RWPE2 (cell line): ENCODE measurements around the gene DHRS11.

ENCODE experiments used
- ATAC-seq: fragments of 200-7000 bp; cut with Tn5 transposase; 3 replicates; pipeline ENCODE4 v1.9.1; 2021; ENCODE audit warnings: low read depth
- DNase-seq: peaks from one replicate; pipeline ENCODE4 v3.0.0-alpha.2; 2020; ENCODE audit warnings: low spot score
- H3K27ac ChIP-seq: fragments of 450-650 bp; 2 replicates; pipeline ENCODE4 v1.5.1; 2017; ENCODE audit warnings: mild to moderate bottlenecking; ENCODE audit not compliant: poor library complexity, severe bottlenecking
- H3K27me3 ChIP-seq: fragments of 250-450 bp; sonication (Bioruptor Pico); 2 replicates; pipeline ENCODE4 v1.5.1; 2021; ENCODE audit warnings: mild to moderate bottlenecking, moderate library complexity; ENCODE audit not compliant: insufficient read depth, poor library complexity, severe bottlenecking
- H3K36me3 ChIP-seq: fragments of 250-450 bp; sonication (Bioruptor Pico); 2 replicates; pipeline ENCODE4 v1.5.1; 2020; ENCODE audit warnings: low read depth, mild to moderate bottlenecking, moderate library complexity
- H3K4me1 ChIP-seq: fragments of 250-450 bp; sonication (Bioruptor Pico); 2 replicates; pipeline ENCODE4 v1.5.1; 2021; ENCODE audit warnings: mild to moderate bottlenecking, moderate library complexity; ENCODE audit not compliant: insufficient read depth, poor library complexity, severe bottlenecking
- H3K4me3 ChIP-seq: fragments of 250-450 bp; sonication (Bioruptor Pico); 2 replicates; pipeline ENCODE4 v1.5.1; 2021; ENCODE audit warnings: mild to moderate bottlenecking, moderate library complexity; ENCODE audit not compliant: severe bottlenecking
- H3K9me3 ChIP-seq: fragments of 250-450 bp; sonication (Bioruptor Pico); 2 replicates; pipeline ENCODE4 v1.5.1; 2021; ENCODE audit warnings: mild to moderate bottlenecking, moderate library complexity; ENCODE audit not compliant: severe bottlenecking
- CTCF ChIP-seq: fragments of 450-650 bp; IDR thresholded peaks from one replicate; pipeline ENCODE4 v1.5.1; 2017; ENCODE audit warnings: mild to moderate bottlenecking, moderate library complexity; ENCODE audit not compliant: poor library complexity, severe bottlenecking

Gene DHRS11

DNA sequence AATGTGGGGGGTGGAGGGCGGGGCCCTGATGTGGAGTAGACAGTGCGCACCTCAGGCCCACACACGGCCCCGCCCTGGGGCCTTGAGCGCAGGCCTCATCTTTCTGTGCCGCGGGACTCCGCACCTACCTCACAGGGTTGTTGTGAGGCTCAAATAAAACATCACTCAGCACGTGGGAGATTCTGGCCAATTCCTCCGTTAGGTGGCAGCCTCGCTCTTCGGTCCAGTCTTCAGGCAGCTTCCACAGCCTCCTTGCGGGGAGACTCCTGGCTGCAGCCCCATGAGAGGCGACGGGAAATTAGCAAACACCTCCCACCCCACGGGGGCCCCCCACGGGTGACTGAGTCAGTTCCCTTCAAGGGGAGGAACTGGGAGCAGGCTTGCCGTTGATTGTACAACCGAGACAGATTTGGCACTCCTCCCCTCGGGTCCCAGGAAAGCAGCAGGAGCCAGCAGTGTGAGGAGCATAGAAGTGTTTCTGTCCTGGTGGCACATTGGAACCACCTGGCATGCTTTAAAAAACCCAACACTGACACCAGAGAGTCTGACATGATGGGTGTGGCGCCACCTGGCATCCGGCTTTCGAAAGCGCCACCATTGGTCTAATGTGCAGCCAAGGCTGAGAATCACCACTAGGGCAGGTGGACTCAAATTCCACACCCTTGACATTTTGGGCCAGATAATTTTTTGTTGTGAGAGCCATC is 17.3 kb downstream of the DHRS11 start:
- peak; percentile 64 for ATAC-seq
- no peak for DNase-seq

GRCh38 chr17:36609498-36609862 is 17.8 kb downstream of the DHRS11 start:
- H3K36me3 ChIP-seq = no peaks in the 10 kb centered on the region
- H3K27me3 ChIP-seq = no peaks in the 10 kb centered on the region
- TF ChIP-seq CTCF = no peak
- no peak overlapping the region for H3K4me3 ChIP-seq
- no peak for ATAC-seq
- H3K9me3 ChIP-seq = no peaks in the 10 kb centered on the region
- no peak overlapping the region for H3K27ac ChIP-seq
- DNase-seq = no peak
- peaks cover 10% of the 10 kb centered on the region for H3K4me1 ChIP-seq

More for the DNA sequence above, 17.3 kb downstream of the DHRS11 start:
- H3K27me3 ChIP-seq = no peaks in the 10 kb centered on the region
- no peaks in the 10 kb centered on the region for H3K9me3 ChIP-seq
- no peaks in the 10 kb centered on the region for H3K36me3 ChIP-seq
- no peak overlapping the region for H3K27ac ChIP-seq
- no peak overlapping the region for H3K4me3 ChIP-seq
- H3K4me1 ChIP-seq = peaks cover 10% of the 10 kb centered on the region
- peak; percentile 56 for TF ChIP-seq CTCF

DNA sequence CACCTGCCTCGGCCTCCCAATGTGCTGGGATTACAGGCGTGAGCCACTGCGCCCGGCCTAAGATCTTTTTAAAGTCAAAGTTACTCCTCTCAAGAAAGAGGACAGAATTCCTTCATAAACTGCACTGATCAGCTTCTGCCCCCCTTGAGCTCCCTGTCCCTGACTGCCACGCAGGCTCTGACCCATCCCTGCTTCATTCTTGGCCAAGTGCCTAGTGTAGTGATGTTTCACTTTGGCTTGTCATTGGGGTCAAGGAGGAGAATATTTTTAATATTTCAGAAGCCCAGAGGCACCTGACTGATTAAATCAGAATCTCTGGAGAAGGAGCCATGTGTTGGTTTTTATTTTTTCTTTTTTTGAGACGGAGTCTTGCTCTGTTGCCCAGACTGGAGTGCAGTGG is 18.8 kb downstream of the DHRS11 start:
- TF ChIP-seq CTCF = no peak
- H3K27me3 ChIP-seq = no peaks in the 10 kb centered on the region
- no peak overlapping the region for H3K4me3 ChIP-seq
- H3K36me3 ChIP-seq = no peaks in the 10 kb centered on the region
- H3K4me1 ChIP-seq = peaks cover 10% of the 10 kb centered on the region
- H3K27ac ChIP-seq = no peak overlapping the region
- H3K9me3 ChIP-seq = no peaks in the 10 kb centered on the region
- ATAC-seq (no peak), DNase-seq (no peak)

GRCh38 chr17:36611345-36612072 is 19.8 kb downstream of the DHRS11 start:
- H3K36me3 ChIP-seq = no peaks in the 10 kb centered on the region
- no peak overlapping the region for H3K4me3 ChIP-seq
- no peak for TF ChIP-seq CTCF
- DNase-seq (no peak), ATAC-seq (peak; percentile 79)
- no peak overlapping the region for H3K27ac ChIP-seq
- H3K4me1 ChIP-seq = peaks cover 10% of the 10 kb centered on the region
- H3K27me3 ChIP-seq = no peaks in the 10 kb centered on the region
- no peaks in the 10 kb centered on the region for H3K9me3 ChIP-seq

DNA sequence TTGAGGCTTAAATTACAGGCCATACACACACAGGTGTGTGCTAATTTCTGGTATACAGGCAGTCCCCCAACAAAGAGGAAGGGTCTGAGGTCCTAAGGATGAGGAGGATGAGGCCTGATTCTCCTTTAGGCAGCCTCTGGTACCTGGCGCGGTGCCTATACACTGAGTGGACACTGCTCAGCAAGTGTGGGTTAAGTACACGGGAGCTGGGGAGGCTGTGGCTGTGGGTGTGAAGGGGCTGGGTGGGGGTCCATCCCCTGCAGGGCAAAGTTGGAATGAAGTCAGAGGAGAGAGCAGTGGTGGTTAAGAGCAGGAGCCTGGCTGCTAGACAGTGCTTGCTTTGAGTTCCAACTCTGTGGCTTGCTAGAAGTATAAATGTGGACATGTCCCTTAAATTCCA is 20.6 kb downstream of the DHRS11 start:
- H3K9me3 ChIP-seq = no peaks in the 10 kb centered on the region
- H3K4me1 ChIP-seq = peaks cover 10% of the 10 kb centered on the region
- no peak overlapping the region for H3K27ac ChIP-seq
- DNase-seq (no peak), ATAC-seq (no peak)
- H3K36me3 ChIP-seq = no peaks in the 10 kb centered on the region
- no peak for TF ChIP-seq CTCF
- H3K4me3 ChIP-seq = no peak overlapping the region
- H3K27me3 ChIP-seq = no peaks in the 10 kb centered on the region
